Measurements from ENCODE around the gene PCDHB1.
A peak's percentile ranks its signal among the peaks of the same experiment; 100 is the strongest.

PCDHB1 gene

GRCh38 chr5:141050622-141051520 lies at the start of gene PCDHB1:
Gene PCDHB1 (plus strand): TSS chr5:141051374. CDS start chr5:141051471, 97 bp downstream.
- no peak for DNase-seq

GRCh38 chr5:141001446-141001843 lies 49.7 kb upstream of the PCDHB1 start:
- peak in 6 of 56 donors; percentile 3 to 42 (median 30) for DNase-seq

DNA sequence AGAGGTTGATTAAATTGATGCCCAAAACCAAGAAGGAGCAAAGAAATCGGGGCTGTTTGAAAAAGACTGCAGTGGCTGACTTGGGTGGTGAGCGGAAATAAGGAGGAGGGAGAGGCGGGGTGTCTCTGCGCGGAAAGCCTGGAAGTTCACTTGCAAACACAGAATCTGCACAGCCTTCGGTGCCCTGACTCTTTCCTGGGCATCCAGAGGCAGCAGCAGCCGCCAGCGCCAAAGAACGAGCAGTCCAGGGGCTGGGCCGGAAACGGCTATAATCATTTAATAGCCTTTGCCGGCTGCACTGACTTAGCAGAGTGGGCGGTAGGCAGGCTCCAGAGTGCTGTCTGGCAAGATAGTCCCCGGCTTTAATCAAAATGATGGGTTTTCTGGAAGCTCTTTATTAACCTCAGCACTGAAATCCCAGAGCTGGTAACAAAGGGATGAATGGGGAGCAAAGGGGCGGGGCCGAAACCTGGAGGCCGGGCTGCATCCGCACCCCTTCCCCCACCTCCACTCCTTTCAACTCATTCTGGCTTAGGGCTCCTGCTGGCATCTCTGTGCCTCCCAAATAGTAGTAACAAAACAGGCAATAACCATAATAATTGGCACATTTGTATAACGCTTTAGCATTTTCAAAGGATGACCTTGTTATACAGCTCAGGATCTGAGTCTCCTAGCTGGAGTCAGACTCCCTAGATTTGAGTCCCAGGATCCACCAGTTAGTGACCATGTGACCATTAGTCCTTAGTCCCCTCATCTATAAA lies 49.1 kb upstream of the PCDHB1 start:
- peak in 23 of 56 donors; percentile 4 to 55 (median 21) for DNase-seq

- DNase-seq: no peak
These were observed 48.6 kb upstream of the PCDHB1 start for GRCh38 chr5:141002605-141002965.

- no peak for DNase-seq
These were observed 48.1 kb upstream of the PCDHB1 start for GRCh38 chr5:141003031-141003430.

GRCh38 chr5:141003791-141004611 lies 47.2 kb upstream of the PCDHB1 start:
- no peak for DNase-seq

DNA sequence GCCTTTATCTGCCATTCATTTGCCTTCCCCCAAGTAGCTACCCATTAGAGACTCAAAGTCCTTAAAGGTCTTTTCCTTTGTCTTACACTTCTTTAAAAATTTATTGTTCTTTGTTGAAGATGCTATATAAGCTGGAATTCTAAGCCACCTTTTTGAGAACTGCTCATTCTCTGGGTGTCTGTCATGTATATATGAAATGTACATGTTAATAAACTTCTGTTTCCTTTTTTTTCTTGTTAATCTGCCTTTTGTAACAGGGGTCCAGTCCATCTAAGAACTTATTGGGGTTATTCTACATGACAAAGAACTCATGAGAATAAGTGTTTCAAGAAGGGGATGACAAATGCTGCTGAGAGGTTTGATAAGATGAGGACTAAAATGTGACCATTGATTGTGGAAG lies 43.4 kb upstream of the PCDHB1 start:
- DNase-seq: no peak

- DNase-seq: no peak
These were observed 41.0 kb upstream of the PCDHB1 start for GRCh38 chr5:141010047-141010793.

DNA sequence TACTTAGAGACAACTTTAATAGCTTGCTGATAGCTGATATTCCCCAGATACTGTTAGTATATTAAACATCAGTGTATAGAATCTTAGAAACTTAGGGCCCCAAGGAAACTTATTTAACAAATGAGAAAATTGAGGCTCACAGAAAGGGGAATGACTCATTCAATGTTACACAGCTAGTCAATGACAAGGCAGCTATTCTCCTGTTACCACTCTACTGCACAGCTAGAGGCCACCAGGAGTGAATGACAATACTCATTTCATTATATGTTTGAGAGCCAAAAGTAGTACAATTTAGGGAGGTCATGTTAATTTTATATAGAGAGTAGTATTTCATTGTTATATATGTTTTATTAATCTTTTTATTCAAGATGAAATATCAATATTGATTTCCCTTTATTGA lies 33.2 kb upstream of the PCDHB1 start:
- DNase-seq: no peak

GRCh38 chr5:141022384-141022783 lies 28.8 kb upstream of the PCDHB1 start:
- no peak for DNase-seq

DNA sequence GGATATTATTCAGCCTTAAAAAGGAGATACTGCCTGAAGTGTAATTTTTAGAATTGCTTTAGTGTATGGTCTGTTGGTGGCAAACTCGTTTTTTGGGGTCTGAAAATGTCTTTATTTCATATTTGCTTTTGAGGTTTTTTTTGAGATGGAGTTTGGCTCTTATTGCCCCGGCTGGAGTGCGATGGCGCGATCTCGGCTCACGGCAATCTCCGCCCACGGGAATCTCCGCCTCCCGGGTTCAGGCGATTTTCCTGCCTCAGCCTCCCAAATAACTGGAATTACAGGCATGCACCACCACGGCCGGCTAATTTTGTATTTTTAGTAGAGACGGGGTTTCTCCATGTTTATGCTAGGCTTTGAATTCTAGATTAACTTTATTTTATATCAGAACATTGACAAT lies 20.2 kb upstream of the PCDHB1 start:
- DNase-seq: no peak

GRCh38 chr5:141032626-141033025 lies 18.5 kb upstream of the PCDHB1 start:
- no peak for DNase-seq

GRCh38 chr5:141039061-141039460 lies 12.1 kb upstream of the PCDHB1 start:
- DNase-seq: no peak

DNA sequence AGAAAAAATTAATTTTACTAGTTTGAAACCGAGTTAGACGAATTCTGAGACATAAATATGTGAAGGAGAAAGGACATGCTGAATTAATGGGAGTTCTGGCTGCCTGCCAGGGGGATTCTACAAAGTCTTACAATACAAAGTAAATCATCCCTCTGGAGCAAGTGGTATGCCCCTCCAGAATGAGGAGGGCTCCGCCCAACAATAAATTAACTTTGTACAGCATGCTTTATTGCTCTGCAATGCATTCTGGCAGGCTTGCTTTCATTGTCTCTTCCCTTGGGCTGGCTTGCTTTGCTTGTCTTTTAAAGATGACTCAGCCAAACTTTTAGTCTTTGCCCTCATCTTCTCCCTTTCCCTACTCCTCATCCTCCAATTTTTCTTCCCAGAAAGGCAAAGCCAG lies 11.7 kb upstream of the PCDHB1 start:
- DNase-seq: peak in 5 of 56 donors; percentile 6 to 14 (median 10)

DNA sequence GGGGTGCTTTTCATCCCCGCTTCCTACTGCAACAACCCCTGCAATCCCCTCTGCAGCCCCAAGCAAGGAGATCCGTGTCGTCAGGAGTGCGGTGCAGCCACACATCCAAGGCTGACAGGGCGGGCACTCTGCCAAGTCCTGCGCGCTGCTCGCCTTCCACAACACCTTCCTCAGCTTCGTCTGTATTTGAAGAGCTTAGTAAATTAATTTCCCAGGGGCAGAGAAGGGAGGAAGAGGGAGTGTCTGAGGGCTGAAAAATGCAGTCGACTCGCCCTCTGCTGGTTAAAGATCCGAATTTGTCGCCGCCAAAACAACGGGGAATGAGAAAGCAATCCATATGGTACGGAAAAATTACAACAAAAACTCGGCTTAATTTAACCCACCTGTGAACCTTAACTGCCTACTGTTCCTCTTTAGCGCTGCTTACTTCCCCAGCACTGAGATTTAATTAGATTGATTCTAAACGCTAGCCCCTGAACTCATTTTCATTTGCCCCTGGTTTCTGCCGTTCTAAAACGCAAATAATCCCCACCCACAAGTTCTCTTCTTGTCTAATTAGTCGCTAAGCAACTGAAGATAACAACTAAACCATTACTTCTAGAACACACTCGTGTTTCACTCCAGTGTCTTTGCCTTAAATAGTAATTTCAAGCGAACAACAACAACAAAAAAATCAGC lies 10.9 kb upstream of the PCDHB1 start:
- DNase-seq: peak in 48 of 56 donors; percentile 3 to 74 (median 40)

DNA sequence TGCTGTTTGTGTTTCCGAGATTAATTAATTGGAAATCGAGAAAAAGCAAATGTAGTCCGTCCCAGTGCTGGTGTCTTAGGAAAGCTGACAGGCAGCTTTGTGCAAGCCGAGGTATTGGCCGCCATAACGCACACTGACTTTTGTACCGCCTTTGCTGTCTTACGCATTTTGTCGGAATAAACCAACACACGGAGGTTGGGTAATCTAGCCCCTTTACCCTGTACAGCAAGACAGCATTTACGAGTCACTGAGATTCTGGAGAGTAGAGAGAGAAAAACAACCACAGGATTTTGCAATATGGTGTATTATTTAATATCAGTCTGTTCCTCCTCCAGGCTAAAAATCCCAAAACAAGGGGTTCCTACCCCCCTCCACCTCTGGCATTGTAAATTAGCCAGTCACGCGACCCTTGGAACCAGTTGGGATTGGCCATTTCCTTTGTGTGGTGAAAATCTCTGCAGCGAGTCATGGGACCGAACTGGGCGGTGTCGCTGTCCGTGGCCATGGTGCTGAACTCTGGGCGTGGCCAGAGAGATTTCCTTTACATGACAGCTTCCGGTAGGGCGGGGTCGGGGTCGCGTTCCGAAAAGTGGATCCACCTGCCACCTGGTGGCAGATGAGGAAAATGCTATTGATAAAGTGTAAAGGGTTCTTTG lies 10.3 kb upstream of the PCDHB1 start:
- peak; percentile 42 to 99 (median 94) for DNase-seq

- DNase-seq: no peak
These were observed 9.8 kb upstream of the PCDHB1 start for GRCh38 chr5:141041427-141041785.

- DNase-seq: no peak
These were observed 8.6 kb upstream of the PCDHB1 start for GRCh38 chr5:141042555-141042954.

DNA sequence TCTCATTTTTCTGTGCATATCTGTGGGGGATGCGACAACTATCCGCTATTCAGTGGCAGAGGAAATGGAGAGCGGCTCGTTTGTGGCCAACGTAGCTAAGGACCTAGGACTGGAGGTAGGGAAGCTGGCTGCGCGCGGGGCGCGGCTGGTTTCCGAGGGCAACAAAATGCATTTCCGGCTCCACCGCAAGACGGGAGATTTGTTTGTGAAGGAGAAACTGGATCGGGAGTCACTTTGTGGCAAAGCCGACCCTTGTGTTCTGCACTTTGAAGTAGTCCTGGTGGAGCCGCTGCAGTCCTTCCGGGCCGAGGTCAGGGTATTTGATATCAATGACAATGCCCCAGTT lies 320 bp downstream of the PCDHB1 start:
- no peak for DNase-seq

GRCh38 chr5:141077826-141078225 lies 26.7 kb downstream of the PCDHB1 start:
- no peak for DNase-seq
